ENCODE results near the gene XAB2.

DNA sequence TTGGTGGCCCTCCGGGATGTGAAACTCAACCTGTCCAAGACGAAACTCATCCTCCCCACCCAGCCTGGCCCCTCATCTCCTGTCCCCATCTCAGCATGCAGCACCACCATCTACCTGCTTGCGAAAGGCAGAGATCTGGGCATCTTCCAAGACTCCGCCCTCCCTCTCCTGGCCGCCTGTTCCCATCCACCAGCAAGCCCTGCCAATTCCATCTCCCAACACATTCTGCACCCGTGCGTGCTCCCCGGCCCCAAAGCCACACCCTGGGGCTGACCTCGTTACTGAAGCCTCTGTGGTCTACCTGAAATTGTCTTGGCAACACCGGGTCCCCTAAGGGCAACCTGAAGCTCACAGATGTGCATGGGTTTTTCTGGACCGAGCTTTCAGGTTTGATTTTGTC, 46.9 kb downstream of the XAB2 start:
- TF ChIP-seq EZH2 (IDR thresholded peaks at IDR 0.05), result no peak
- TF ChIP-seq POLR2AphosphoS5 (IDR thresholded peaks at IDR 0.05; ENCODE audit: borderline replicate concordance, low read depth, low read length), result no peak
